22Rv1 (cell line): ENCODE results near the gene BEST1.

ENCODE experiments used
- CTCF ChIP-seq: fragments of 450-650 bp; IDR thresholded peaks from 2 replicates; pipeline ENCODE4 v1.5.1; 2017; ENCODE audit warnings: mild to moderate bottlenecking
- ZFX ChIP-seq: fragments of 450-650 bp; IDR thresholded peaks from 2 replicates; pipeline ENCODE4 v1.6.1; 2017; ENCODE audit warnings: antibody characterized with exemption, borderline replicate concordance

- TF ChIP-seq CTCF (no peak), ZFX (no peak)
Measured at GRCh38 chr11:61910187-61911127, 39.7 kb upstream of the BEST1 start.
